ENCODE measurements around the gene LRRFIP1. TPM values are rescaled to one million over a fixed set of nuclear protein-coding genes. Genes with fewer than 3 reads are reported as not detected.

Gene LRRFIP1
- total and polyA plus RNA-seq, 10 of the 15 experiments (the other 5 are each of a cell fraction or from before 2014, with no cell fraction given) = 36.2 to 120 (median 74.3) TPM

- Histone ChIP-seq H2AFZ (ENCODE audit: control insufficient read depth, low read depth, low read length) (no peak overlapping the region), H3K27me3 (replicated peaks in 1 of 2; ENCODE audit: control insufficient read depth in 2 of 2, insufficient read depth in 2 of 2, low read length in 1 of 2) (no peaks in the 10 kb centered on the region), H3K4me3 (no peak overlapping the region), H3K4me2 (ENCODE audit: control insufficient read depth, insufficient read depth) (no peak overlapping the region), H3K9ac (ENCODE audit: control insufficient read depth, insufficient read depth, low read length) (no peak overlapping the region), H3K27ac (ENCODE audit: control insufficient read depth, insufficient read depth) (no peak overlapping the region), H3K79me2 (ENCODE audit: control insufficient read depth, insufficient read depth, low read length) (no peaks in the 10 kb centered on the region), H3K9me3 (replicated peaks; ENCODE audit: control insufficient read depth, insufficient read depth, low read length) (no peaks in the 10 kb centered on the region), H3K4me1 (ENCODE audit: control insufficient read depth, insufficient read depth, low read length) (peaks cover 15% of the 10 kb centered on the region), H4K20me1 (ENCODE audit: control insufficient read depth, insufficient read depth) (no peaks in the 10 kb centered on the region), H3K36me3 (ENCODE audit: control insufficient read depth in 2 of 2, insufficient read depth in 2 of 2, low read length in 1 of 2) (no peaks in the 10 kb centered on the region)
- ChIA-PET SMC1A (ENCODE audit: uncharacterized antibody, unreplicated experiment) (interaction anchor here (1.8 to 1.9 kb wide), 3 partner anchors 8 to 12 kb away, joined by 6 to 11 read pairs (median 6); no protein-coding TSS in a partner anchor), RAD21 (ENCODE audit: unreplicated experiment) (interaction anchor here (1.1 to 1.5 kb wide), 2 partner anchors 12 to 60 kb away, joined by 4 to 6 read pairs; no protein-coding TSS in a partner anchor), POLR2A (no interaction called here), CTCF (interaction anchor here (1.2 to 3.0 kb wide), 3 partner anchors 11 to 60 kb away, joined by 3 to 26 read pairs (median 4); no protein-coding TSS in a partner anchor)
- ATAC-seq = no peak
- whole genome bisulfite sequencing (ENCODE audit: insufficient coverage, insufficient replicate concordance, low lambda C conversion rate, missing lambda C conversion rate) = 71% methylated on average over 5 of the region's 5 CpGs
- peak in 1 of 3 experiments; percentile 6; a peak in 1 of 6 replicates for TF ChIP-seq CTCF (IDR thresholded peaks at IDR 0.05 in 2 of 3, conservative IDR thresholded peaks at IDR 0.05 in 1 of 3; ENCODE audit: control insufficient read depth in 2 of 3, extremely low read depth in 1 of 3, insufficient read depth in 1 of 3, low read depth in 3 of 3, low read length in 3 of 3)
- TF ChIP-seq JUNB (IDR thresholded peaks at IDR 0.05) = no peak
- intact Hi-C loops (cut with micrococcal nuclease; ENCODE audit: unreplicated experiment) (no loop called here), in situ Hi-C loops (cut with MboI) (no loop called here)
- no peak for FAIRE-seq
- no peak for DNase-seq (ENCODE audit: low read depth, low spot score)
- BruUV-seq (replicated peaks) = no TSS peak
Measured at GRCh38 chr2:237685408-237685807, 58.0 kb downstream of the LRRFIP1 start.

DNA sequence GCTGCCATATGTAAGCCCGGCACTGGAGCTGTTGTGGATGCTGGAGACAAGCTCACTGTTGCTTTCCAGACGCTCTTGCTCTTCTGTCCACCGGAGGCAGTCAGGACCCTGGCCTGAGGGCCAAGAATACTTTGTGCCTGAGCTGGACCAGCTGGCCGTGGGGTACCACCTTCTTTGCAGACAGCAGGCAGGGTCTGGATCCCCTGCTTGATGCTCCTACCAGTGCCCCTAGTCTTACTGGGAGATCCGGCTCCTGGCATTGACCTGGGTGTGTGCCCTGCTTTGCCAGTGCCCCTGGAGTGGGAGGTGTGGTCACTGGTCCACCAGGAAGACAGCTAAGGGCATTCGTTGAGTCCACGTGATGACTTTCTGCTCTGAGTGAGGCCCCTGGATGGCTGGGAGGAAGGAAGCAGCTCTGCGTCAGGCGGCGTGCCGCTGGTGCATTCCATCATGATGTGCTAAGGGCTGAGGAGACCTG, 59.3 kb downstream of the LRRFIP1 start:
- in situ Hi-C loops (cut with MboI) = no loop called here
- no peaks in the 10 kb centered on the region for H3K9me3 ChIP-seq (replicated peaks; ENCODE audit: control insufficient read depth, insufficient read depth, low read length)
- no peaks in the 10 kb centered on the region for H4K20me1 ChIP-seq (ENCODE audit: control insufficient read depth, insufficient read depth)
- peaks cover 5% of the 10 kb centered on the region for H3K79me2 ChIP-seq (ENCODE audit: control insufficient read depth, insufficient read depth, low read length)
- WGBS (ENCODE audit: insufficient coverage, insufficient replicate concordance, low lambda C conversion rate, missing lambda C conversion rate) = 85% methylated on average over 11 of the region's 11 CpGs
- ChIA-PET POLR2A (interaction anchor here (0.6 to 3.8 kb wide), 4 partner anchors 9 to 22 kb away, joined by 3 to 21 read pairs (median 6); no protein-coding TSS in a partner anchor), CTCF (interaction anchor here (0.6 to 18.3 kb wide), 5 partner anchors 11 to 154 kb away, joined by 3 to 298 read pairs (median 20); no protein-coding TSS in a partner anchor), RAD21 (ENCODE audit: unreplicated experiment) (interaction anchor here (1.5 to 13.1 kb wide), 3 partner anchors 11 to 16 kb away, joined by 4 to 209 read pairs (median 11); no protein-coding TSS in a partner anchor), SMC1A (ENCODE audit: uncharacterized antibody, unreplicated experiment) (interaction anchor here (0.7 to 5.8 kb wide), 7 partner anchors 8 to 87 kb away, joined by 3 to 66 read pairs (median 8); no protein-coding TSS in a partner anchor)
- intact Hi-C loops (cut with micrococcal nuclease; ENCODE audit: unreplicated experiment) = loop anchor here (1.0 kb wide), 1 partner anchor 11 kb away; no protein-coding TSS in a partner anchor
- H3K27me3 ChIP-seq (replicated peaks in 1 of 2; ENCODE audit: control insufficient read depth in 2 of 2, insufficient read depth in 2 of 2, low read length in 1 of 2) = no peaks in the 10 kb centered on the region
- FAIRE-seq (no peak), DNase-seq (ENCODE audit: low read depth, low spot score) (no peak), ATAC-seq (peak; percentile 37)
- BruUV-seq (replicated peaks) = no TSS peak
- no peaks in the 10 kb centered on the region for H3K36me3 ChIP-seq (ENCODE audit: control insufficient read depth in 2 of 2, insufficient read depth in 2 of 2, low read length in 1 of 2)
- H2AFZ ChIP-seq (ENCODE audit: control insufficient read depth, low read depth, low read length) = no peak overlapping the region
- no peak overlapping the region for H3K27ac ChIP-seq (ENCODE audit: control insufficient read depth, insufficient read depth)
- H3K9ac ChIP-seq (ENCODE audit: control insufficient read depth, insufficient read depth, low read length) = no peak overlapping the region
- TF ChIP-seq RAD21 (IDR thresholded peaks at IDR 0.05; ENCODE audit: insufficient read depth, low read depth, low read length) (0 out of 2 replicates have a peak, but pooled peaks have one; percentile 17), RCOR1 (conservative IDR thresholded peaks at IDR 0.05; ENCODE audit: low read depth, low read length) (no peak), CTCF (IDR thresholded peaks at IDR 0.05 in 2 of 3, conservative IDR thresholded peaks at IDR 0.05 in 1 of 3; ENCODE audit: control insufficient read depth in 2 of 3, extremely low read depth in 1 of 3, insufficient read depth in 1 of 3, low read depth in 3 of 3, low read length in 3 of 3) (peak in 2 of 3 experiments; percentile 40 to 56; a peak in 3 of 6 replicates)
- H3K4me2 ChIP-seq (ENCODE audit: control insufficient read depth, insufficient read depth) = peak overlapping the region; percentile 58; the same call in 1 of the 2 replicates
- H3K4me3 ChIP-seq = no peak overlapping the region
- H3K4me1 ChIP-seq (ENCODE audit: control insufficient read depth, insufficient read depth, low read length) = peaks cover 19% of the 10 kb centered on the region

Measured in GM12878 (cell line).